ENCODE measurements around the gene OR10D3.
"Not testable (repeated sequence)": the region's sequence is repeated elsewhere in the genome, so short reads cannot be mapped to it uniquely, and the experiment has no call there.

OR10D3 gene

DNA sequence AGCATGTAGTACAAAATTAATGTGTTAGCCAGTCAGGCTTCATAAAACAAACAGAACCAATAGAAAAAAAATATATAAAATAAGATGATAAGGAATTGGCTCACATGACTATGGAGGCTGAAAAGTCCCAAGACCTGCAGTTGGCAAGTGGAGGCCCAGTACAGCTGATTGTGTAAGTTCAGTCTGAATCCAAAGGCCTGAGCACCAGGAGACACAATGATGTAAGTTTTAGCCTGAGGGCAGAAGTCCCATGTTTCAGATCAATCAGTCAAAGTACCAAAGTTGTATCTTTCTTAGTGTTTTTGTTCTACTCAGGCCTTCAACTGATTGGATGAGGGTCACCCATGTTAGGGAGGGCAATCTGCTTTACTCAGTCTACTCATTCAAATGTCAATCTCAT, 14.3 kb upstream of the OR10D3 start:
- H3K9ac ChIP-seq: no peak overlapping the region
- H3K9me3 ChIP-seq (ENCODE audit: control insufficient read depth, low read length): no peaks in the 10 kb centered on the region
- no peak overlapping the region for H3K27ac ChIP-seq
- no peak overlapping the region for H3K4me2 ChIP-seq (ENCODE audit: low read length)
- H3K36me3 ChIP-seq (ENCODE audit: control insufficient read depth, insufficient read depth, low read length): no peaks in the 10 kb centered on the region
- no peak overlapping the region for H2AFZ ChIP-seq
- TF ChIP-seq, protein P1, sequence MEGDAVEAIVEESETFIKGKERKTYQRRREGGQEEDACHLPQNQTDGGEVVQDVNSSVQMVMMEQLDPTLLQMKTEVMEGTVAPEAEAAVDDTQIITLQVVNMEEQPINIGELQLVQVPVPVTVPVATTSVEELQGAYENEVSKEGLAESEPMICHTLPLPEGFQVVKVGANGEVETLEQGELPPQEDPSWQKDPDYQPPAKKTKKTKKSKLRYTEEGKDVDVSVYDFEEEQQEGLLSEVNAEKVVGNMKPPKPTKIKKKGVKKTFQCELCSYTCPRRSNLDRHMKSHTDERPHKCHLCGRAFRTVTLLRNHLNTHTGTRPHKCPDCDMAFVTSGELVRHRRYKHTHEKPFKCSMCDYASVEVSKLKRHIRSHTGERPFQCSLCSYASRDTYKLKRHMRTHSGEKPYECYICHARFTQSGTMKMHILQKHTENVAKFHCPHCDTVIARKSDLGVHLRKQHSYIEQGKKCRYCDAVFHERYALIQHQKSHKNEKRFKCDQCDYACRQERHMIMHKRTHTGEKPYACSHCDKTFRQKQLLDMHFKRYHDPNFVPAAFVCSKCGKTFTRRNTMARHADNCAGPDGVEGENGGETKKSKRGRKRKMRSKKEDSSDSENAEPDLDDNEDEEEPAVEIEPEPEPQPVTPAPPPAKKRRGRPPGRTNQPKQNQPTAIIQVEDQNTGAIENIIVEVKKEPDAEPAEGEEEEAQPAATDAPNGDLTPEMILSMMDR (IDR thresholded peaks at IDR 0.05): no peak
- H3K4me3 ChIP-seq (ENCODE audit: low read depth, low read length): no peak overlapping the region
- H3K79me2 ChIP-seq: no peaks in the 10 kb centered on the region
- no peaks in the 10 kb centered on the region for H3K4me1 ChIP-seq
- no peaks in the 10 kb centered on the region for H3K27me3 ChIP-seq (ENCODE audit: control insufficient read depth, insufficient read depth, low read length)

DNA sequence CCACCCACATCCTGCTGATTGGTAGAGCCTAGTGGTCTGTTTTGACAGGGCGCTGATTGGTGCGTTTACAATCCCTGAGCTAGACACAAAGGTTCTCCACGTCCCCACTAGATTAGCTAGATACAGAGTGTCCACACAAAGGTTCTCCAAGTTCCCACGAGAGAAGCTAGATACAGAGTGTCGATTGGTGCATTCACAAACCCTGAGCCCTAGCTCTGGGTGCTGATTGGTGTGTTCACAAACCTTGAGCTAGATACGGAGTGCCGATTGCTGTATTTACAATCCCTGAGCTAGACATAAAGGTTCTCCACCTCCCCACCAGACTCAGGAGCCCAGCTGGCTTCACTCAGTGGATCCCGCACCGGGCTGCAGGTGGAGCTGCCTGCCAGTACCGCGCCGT, 12.8 kb upstream of the OR10D3 start:
- not testable (repeated sequence) for H2AFZ ChIP-seq; H3K9ac ChIP-seq; H3K9me3 ChIP-seq (ENCODE audit: control insufficient read depth, low read length); H3K27me3 ChIP-seq (ENCODE audit: control insufficient read depth, insufficient read depth, low read length); H3K4me2 ChIP-seq (ENCODE audit: low read length); H3K36me3 ChIP-seq (ENCODE audit: control insufficient read depth, insufficient read depth, low read length); H3K79me2 ChIP-seq; H3K4me3 ChIP-seq (ENCODE audit: low read depth, low read length); H3K4me1 ChIP-seq; H3K27ac ChIP-seq

DNA sequence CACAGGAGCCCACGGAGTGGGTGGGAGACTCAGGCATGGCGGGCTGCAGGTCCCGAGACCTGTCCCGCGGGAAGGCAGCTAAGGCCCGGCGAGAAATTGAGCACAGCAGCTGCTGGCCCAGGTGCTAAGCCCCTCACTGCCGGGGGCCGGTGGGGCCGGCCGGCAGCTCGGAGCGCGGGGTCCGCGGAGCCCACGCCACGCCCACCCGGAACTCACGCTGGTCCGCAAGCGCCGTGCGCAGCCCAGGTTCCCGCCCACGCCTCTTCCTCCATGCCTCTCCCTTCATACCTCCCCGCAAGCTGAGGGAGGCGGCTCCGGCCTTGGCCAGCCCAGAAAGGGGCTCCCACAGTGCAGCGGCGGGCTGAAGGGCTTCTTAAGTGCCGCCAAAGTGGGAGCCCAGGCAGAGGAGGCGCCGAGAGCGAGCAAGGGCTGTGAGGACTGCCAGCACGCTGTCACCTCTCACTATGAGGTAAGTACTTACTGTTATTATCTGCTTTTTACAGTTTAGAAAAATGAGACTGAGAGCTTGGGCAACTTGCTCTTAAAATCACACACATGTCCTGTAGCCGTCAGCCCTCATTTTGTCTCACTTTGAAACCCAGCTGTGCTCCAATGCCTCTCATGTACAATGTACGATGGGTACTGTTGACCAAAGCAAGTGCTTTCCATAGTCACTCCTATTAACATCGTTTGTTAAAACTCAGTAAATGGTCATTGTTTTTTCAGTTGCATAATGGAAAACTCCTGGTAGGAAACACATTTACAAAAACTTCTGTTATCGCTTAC, 12.2 kb upstream of the OR10D3 start:
- H3K4me3 ChIP-seq (ENCODE audit: low read depth, low read length): no peak overlapping the region
- H2AFZ ChIP-seq: no peak overlapping the region
- H3K9me3 ChIP-seq (ENCODE audit: control insufficient read depth, low read length): no peaks in the 10 kb centered on the region

DNA sequence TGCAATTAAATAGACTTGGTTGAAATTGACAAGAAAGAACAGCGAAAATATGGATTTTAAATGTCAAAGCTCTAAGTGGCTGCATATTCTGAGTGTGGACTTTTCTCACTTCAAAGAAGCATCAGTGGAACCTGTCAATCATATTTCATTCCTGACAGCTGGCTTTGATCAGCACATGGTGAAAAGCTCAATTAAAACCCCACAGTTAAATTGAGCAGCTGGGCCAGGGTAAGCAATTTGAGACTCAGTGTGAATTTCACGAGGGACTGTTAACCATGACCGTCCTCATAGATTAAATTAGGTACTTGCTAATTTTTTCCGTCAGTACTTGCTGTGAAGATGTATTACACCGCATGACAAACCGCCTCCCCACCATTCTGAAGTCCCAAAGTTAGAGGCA, 11.0 kb upstream of the OR10D3 start:
- Histone ChIP-seq H3K4me2 (ENCODE audit: low read length) (no peak overlapping the region), H2AFZ (no peak overlapping the region), H3K9ac (no peak overlapping the region), H3K4me1 (no peaks in the 10 kb centered on the region), H3K9me3 (ENCODE audit: control insufficient read depth, low read length) (no peaks in the 10 kb centered on the region), H3K36me3 (ENCODE audit: control insufficient read depth, insufficient read depth, low read length) (no peaks in the 10 kb centered on the region), H3K27ac (no peak overlapping the region), H3K4me3 (ENCODE audit: low read depth, low read length) (no peak overlapping the region), H3K79me2 (no peaks in the 10 kb centered on the region), H3K27me3 (ENCODE audit: control insufficient read depth, insufficient read depth, low read length) (no peaks in the 10 kb centered on the region)
- TF ChIP-seq, protein P1 (IDR thresholded peaks at IDR 0.05): no peak

More for the DNA sequence above, 12.2 kb upstream of the OR10D3 start:
- no peak overlapping the region for H3K27ac ChIP-seq
- no peak overlapping the region for H3K9ac ChIP-seq
- H3K4me1 ChIP-seq: no peaks in the 10 kb centered on the region
- no peaks in the 10 kb centered on the region for H3K79me2 ChIP-seq
- H3K4me2 ChIP-seq (ENCODE audit: low read length): no peak overlapping the region
- no peaks in the 10 kb centered on the region for H3K36me3 ChIP-seq (ENCODE audit: control insufficient read depth, insufficient read depth, low read length)
- TF ChIP-seq, protein P1 (IDR thresholded peaks at IDR 0.05): no peak
- H3K27me3 ChIP-seq (ENCODE audit: control insufficient read depth, insufficient read depth, low read length): no peaks in the 10 kb centered on the region

DNA sequence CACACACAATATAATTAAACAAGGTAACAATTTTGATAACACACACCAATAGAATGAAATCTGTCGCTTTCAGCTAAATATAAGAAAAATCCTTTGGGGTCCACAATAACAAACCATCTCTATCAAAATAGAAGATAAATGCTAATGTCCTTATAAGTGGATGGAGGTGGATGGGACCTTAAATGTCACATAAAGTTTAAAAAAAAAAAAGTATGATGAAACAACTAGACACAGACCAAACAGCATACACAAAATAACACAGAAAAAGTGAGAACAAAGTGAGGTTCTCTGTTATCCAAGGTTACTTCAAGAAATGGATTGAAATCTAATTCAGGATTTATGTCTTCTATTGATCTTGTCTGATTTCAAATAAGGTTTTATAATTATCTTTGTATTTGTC, 10.5 kb upstream of the OR10D3 start:
- H3K9ac ChIP-seq: no peak overlapping the region
- no peak overlapping the region for H2AFZ ChIP-seq
- TF ChIP-seq, protein P1 (IDR thresholded peaks at IDR 0.05): no peak
- H3K4me1 ChIP-seq: no peaks in the 10 kb centered on the region
- H3K27ac ChIP-seq: no peak overlapping the region
- no peak overlapping the region for H3K4me3 ChIP-seq (ENCODE audit: low read depth, low read length)
- no peaks in the 10 kb centered on the region for H3K27me3 ChIP-seq (ENCODE audit: control insufficient read depth, insufficient read depth, low read length)
- no peaks in the 10 kb centered on the region for H3K36me3 ChIP-seq (ENCODE audit: control insufficient read depth, insufficient read depth, low read length)
- no peaks in the 10 kb centered on the region for H3K9me3 ChIP-seq (ENCODE audit: control insufficient read depth, low read length)
- no peak overlapping the region for H3K4me2 ChIP-seq (ENCODE audit: low read length)
- H3K79me2 ChIP-seq: no peaks in the 10 kb centered on the region
